Measurements from ENCODE around the gene FIG4. TPM values are rescaled to one million over a fixed set of nuclear protein-coding genes. Genes with fewer than 3 reads are reported as not detected.
A peak's percentile ranks its signal among the peaks of the same experiment; 100 is the strongest.

Gene FIG4
- total and polyA plus RNA-seq, 2 of the 13 experiments (the other 11 are each of a cell fraction or from before 2014, with no cell fraction given), result 5.5 to 7.9 TPM

- TF ChIP-seq MLXIP (CRISPR knock-in tag; IDR thresholded peaks at IDR 0.05; ENCODE audit: borderline replicate concordance) (no peak), SAP130 (CRISPR knock-in tag; IDR thresholded peaks at IDR 0.05; ENCODE audit: low read depth) (peak; percentile 63), TAF1 (CRISPR knock-in tag; IDR thresholded peaks at IDR 0.05) (peak; percentile 5; the same call in 1 of the 2 replicates), CCDC6 (CRISPR knock-in tag; IDR thresholded peaks at IDR 0.05) (no peak), SNRNP70 (IDR thresholded peaks at IDR 0.05; ENCODE audit: low read depth, low read length) (no peak), NR2F1 (CRISPR knock-in tag; IDR thresholded peaks at IDR 0.05) (0 out of 4 replicates have a peak, but pooled peaks of 1 of the 2 experiments have one; percentile 26), NFKBIZ (CRISPR knock-in tag; IDR thresholded peaks at IDR 0.05) (0 out of 2 replicates have a peak, but pooled peaks have one; percentile 7), SIN3A (IDR thresholded peaks at IDR 0.05; ENCODE audit: borderline replicate concordance, low read depth, low read length) (0 out of 2 replicates have a peak, but pooled peaks have one; percentile 57), ZNF768 (CRISPR knock-in tag; IDR thresholded peaks at IDR 0.05) (0 out of 2 replicates have a peak, but pooled peaks have one; percentile 10), AFF4 (CRISPR knock-in tag; IDR thresholded peaks at IDR 0.05) (no peak), HNRNPLL (IDR thresholded peaks at IDR 0.05; ENCODE audit: low read depth, low read length, poor library complexity, severe bottlenecking) (peak; percentile 20), TIGD3 (CRISPR knock-in tag; IDR thresholded peaks at IDR 0.05; ENCODE audit: borderline replicate concordance) (no peak), ZNF549 (CRISPR knock-in tag; IDR thresholded peaks at IDR 0.05) (no peak), KLF9 (CRISPR knock-in tag; IDR thresholded peaks at IDR 0.05; ENCODE audit: low read depth) (no peak), SALL2 (CRISPR knock-in tag; IDR thresholded peaks at IDR 0.05) (no peak), SP5 (CRISPR knock-in tag; IDR thresholded peaks at IDR 0.05; ENCODE audit: borderline replicate concordance, low read depth) (0 out of 2 replicates have a peak, but pooled peaks have one; percentile 29), SRSF9 (IDR thresholded peaks at IDR 0.05; ENCODE audit: borderline replicate concordance, insufficient read depth, low read depth, low read length, poor library complexity, severe bottlenecking) (no peak), PBX2 (CRISPR knock-in tag; IDR thresholded peaks at IDR 0.05) (no peak), MYC (CRISPR knock-in tag; IDR thresholded peaks at IDR 0.05; ENCODE audit: borderline replicate concordance) (peak; percentile 12; the same call in 1 of the 2 replicates), ZNF34 (CRISPR knock-in tag; IDR thresholded peaks at IDR 0.05; ENCODE audit: borderline replicate concordance) (no peak), KMT2A (CRISPR knock-in tag; IDR thresholded peaks at IDR 0.05) (no peak)
Measured at GRCh38 chr6:109690373-109690736, 741 bp upstream of the FIG4 start (continued).

Measured in HepG2 (cell line).